ENCODE data around the gene KCNH1. TPM values are rescaled to one million over a fixed set of nuclear protein-coding genes. Genes with fewer than 3 reads are reported as not detected.

KCNH1 gene
- polyA plus RNA-seq, 2 of the 4 experiments (the other 2 are of a cell fraction) = 5.1 to 7.9 TPM

DNA sequence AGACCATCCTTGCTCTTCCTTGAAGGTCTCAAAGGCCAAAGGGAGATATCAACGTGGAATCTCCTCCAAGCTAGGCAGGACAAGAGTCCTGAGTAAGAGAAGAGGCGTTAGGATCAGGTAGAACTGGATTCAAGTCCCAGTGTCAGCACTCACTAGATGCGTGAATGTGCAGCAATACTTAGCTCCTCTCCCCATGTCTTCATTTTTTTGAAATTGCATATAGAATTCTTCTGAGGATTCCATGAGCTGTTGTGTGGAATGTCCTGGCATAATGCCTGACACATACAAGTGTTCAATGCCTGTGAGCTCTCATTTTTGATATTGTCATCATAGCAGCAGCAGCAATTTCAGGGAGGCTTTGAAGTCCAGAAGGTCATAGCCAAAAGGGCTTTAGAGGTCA is 333.2 kb downstream of the KCNH1 start:
- no peak overlapping the region for H3K4me3 ChIP-seq
- TF ChIP-seq RFX5 (IDR thresholded peaks at IDR 0.05) (no peak), SREBF2 (IDR thresholded peaks at IDR 0.05) (no peak), HEYL (CRISPR knock-in tag; IDR thresholded peaks at IDR 0.05) (no peak), CHD2 (IDR thresholded peaks at IDR 0.05; ENCODE audit: low read length, partially characterized antibody) (no peak), TP53 (CRISPR knock-in tag; IDR thresholded peaks at IDR 0.05) (no peak)
- no peak for DNase-seq (ENCODE audit: low read depth in 1 of 2, low spot score in 1 of 2)
- H3K27ac ChIP-seq = no peak overlapping the region
- 41% methylated on average over 3 of the region's 3 CpGs for WGBS (ENCODE audit: missing lambda C conversion rate)
- ChIA-PET POLR2A (no interaction called here), CTCF (interaction anchor here (0.9 to 2.3 kb wide), 2 partner anchors 12 to 333 kb away, joined by 3 to 7 read pairs; partner anchors contain the start of gene KCNH1)
- no peak for ATAC-seq
- H3K9me3 ChIP-seq = no peaks in the 10 kb centered on the region
- H3K4me2 ChIP-seq = no peak overlapping the region
- no peaks in the 10 kb centered on the region for H3K4me1 ChIP-seq
- FAIRE-seq = no peak

DNA sequence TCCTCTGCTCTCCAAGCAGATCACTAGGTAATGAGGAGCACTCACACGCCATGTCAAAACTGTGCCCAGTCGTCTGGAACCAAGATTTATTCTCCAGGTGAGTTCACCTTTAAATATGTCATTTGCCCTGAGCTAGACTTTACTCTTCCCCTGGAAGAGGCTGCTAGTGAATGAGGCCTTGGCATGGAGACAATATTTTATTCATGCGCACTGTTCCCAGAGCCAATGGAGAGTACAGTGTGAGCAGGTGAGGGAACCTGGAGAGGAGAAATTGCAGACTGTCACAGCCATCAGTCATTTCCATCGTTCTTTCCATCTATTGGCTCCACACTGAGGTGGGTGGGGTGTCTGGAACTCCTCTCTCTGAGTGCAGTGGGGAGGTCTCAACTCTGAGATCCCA is 333.6 kb downstream of the KCNH1 start:
- TF ChIP-seq RFX5 (IDR thresholded peaks at IDR 0.05) = no peak
- no peak for TF ChIP-seq MYC (IDR thresholded peaks at IDR 0.05; ENCODE audit: borderline replicate concordance, low read length)
- no peak for TF ChIP-seq EHF (CRISPR knock-in tag; IDR thresholded peaks at IDR 0.05)
- no peak for TF ChIP-seq HEYL (CRISPR knock-in tag; IDR thresholded peaks at IDR 0.05)
- no peak for TF ChIP-seq ZSCAN20 (CRISPR knock-in tag; IDR thresholded peaks at IDR 0.05)
- TF ChIP-seq CHD4 (IDR thresholded peaks at IDR 0.05; ENCODE audit: borderline replicate concordance) = no peak
- no peak for TF ChIP-seq CBX8 (IDR thresholded peaks at IDR 0.05)
- no peak for TF ChIP-seq CEBPB (IDR thresholded peaks at IDR 0.05)
- TF ChIP-seq FOSB (CRISPR knock-in tag; IDR thresholded peaks at IDR 0.05) = no peak
- TF ChIP-seq RARB (CRISPR knock-in tag; IDR thresholded peaks at IDR 0.05) = no peak
- TF ChIP-seq CHD2 (IDR thresholded peaks at IDR 0.05; ENCODE audit: low read length, partially characterized antibody) = no peak
- TF ChIP-seq NFE2L2 (conservative IDR thresholded peaks at IDR 0.05; ENCODE audit: low read length) = no peak
- TF ChIP-seq, protein P1, sequence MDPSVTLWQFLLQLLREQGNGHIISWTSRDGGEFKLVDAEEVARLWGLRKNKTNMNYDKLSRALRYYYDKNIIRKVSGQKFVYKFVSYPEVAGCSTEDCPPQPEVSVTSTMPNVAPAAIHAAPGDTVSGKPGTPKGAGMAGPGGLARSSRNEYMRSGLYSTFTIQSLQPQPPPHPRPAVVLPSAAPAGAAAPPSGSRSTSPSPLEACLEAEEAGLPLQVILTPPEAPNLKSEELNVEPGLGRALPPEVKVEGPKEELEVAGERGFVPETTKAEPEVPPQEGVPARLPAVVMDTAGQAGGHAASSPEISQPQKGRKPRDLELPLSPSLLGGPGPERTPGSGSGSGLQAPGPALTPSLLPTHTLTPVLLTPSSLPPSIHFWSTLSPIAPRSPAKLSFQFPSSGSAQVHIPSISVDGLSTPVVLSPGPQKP (IDR thresholded peaks at IDR 0.05; ENCODE audit: low read depth, low read length) = no peak
- no peak for TF ChIP-seq HOXB13 (CRISPR knock-in tag; IDR thresholded peaks at IDR 0.05; ENCODE audit: low read depth)
- TF ChIP-seq, protein P2, sequence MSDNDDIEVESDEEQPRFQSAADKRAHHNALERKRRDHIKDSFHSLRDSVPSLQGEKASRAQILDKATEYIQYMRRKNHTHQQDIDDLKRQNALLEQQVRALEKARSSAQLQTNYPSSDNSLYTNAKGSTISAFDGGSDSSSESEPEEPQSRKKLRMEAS (IDR thresholded peaks at IDR 0.05) = no peak
- no peak for TF ChIP-seq HOXB5 (CRISPR knock-in tag; IDR thresholded peaks at IDR 0.05)
- TF ChIP-seq HDAC2 (IDR thresholded peaks at IDR 0.05) = no peak
- TF ChIP-seq SREBF2 (IDR thresholded peaks at IDR 0.05) = no peak
- no peak for ATAC-seq
- H3K4me2 ChIP-seq = no peak overlapping the region
- DNase-seq (ENCODE audit: low read depth in 1 of 2, low spot score in 1 of 2) = no peak
- 72% methylated on average over 4 of the region's 4 CpGs for WGBS (ENCODE audit: missing lambda C conversion rate)
- ChIA-PET POLR2A (no interaction called here), CTCF (interaction anchor here (0.9 to 2.3 kb wide), 2 partner anchors 13 to 334 kb away, joined by 3 to 7 read pairs; partner anchors contain the start of gene KCNH1)
- H3K27ac ChIP-seq = no peak overlapping the region
- H3K4me3 ChIP-seq = no peak overlapping the region
- no peaks in the 10 kb centered on the region for H3K4me1 ChIP-seq
- H3K9me3 ChIP-seq = no peaks in the 10 kb centered on the region
- FAIRE-seq = no peak

DNA sequence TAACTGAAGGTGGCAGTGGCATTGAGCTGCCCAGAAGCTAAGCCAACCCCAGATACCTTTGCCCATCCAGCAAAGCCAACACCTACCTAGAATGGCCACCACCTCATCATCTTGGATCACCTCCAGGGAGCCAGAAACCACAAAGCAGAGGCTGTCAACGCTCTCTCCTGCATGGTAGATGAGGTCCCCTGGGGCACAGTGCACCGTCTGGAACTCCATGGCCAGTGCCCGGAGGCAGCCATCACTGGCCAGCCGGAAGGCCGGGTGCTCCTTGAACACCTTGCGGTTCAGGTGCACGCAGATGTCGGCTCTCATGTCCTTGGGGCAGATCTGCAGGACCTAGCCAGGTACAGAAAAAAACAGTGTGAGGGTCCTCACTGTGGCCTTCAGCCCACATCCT is 336.5 kb downstream of the KCNH1 start:
- no peak for ATAC-seq
- 83% methylated on average over 2 of the region's 8 CpGs for WGBS (ENCODE audit: missing lambda C conversion rate)

More for the DNA sequence above, 336.5 kb downstream of the KCNH1 start:
- Histone ChIP-seq H3K4me2 (no peak overlapping the region), H3K9me3 (no peaks in the 10 kb centered on the region), H3K27ac (no peak overlapping the region), H3K4me3 (no peak overlapping the region), H3K4me1 (peaks cover 8% of the 10 kb centered on the region)
- ChIA-PET POLR2A (no interaction called here), CTCF (interaction anchor here (0.6 kb wide), 1 partner anchor 141 kb away, joined by 3 read pairs; no protein-coding TSS in a partner anchor)
- FAIRE-seq = no peak
- no peak for DNase-seq (ENCODE audit: low read depth in 1 of 2, low spot score in 1 of 2)
- TF ChIP-seq HDAC2 (IDR thresholded peaks at IDR 0.05) (no peak), MAFK (IDR thresholded peaks at IDR 0.05; ENCODE audit: partially characterized antibody) (no peak)
- TF ChIP-seq, protein P3, sequence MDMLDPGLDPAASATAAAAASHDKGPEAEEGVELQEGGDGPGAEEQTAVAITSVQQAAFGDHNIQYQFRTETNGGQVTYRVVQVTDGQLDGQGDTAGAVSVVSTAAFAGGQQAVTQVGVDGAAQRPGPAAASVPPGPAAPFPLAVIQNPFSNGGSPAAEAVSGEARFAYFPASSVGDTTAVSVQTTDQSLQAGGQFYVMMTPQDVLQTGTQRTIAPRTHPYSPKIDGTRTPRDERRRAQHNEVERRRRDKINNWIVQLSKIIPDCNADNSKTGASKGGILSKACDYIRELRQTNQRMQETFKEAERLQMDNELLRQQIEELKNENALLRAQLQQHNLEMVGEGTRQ (IDR thresholded peaks at IDR 0.05) = no peak
- TF ChIP-seq, protein P4, sequence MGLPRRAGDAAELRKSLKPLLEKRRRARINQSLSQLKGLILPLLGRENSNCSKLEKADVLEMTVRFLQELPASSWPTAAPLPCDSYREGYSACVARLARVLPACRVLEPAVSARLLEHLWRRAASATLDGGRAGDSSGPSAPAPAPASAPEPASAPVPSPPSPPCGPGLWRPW (IDR thresholded peaks at IDR 0.05) = no peak

Measured in A549 (cell line).